ENCODE measurements around the gene PHACTR2.

Gene PHACTR2

DNA sequence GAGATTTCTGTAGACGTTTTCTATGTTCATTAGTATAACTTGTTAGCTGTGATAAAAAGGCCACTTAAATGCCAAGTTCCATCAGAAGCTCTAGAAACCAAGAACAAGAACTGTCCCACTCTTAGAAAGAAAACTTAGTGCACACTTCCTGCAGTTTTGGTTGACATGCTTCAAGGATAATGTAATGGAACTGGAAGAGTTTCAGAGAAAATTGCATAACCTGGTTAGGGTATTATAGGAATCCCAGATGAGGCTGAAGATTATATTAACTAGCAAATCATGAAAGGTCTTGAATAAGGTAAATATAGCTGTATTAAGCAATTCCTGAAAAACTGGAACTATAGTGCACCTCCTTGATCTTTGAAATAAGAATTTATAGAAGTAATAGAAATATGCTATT is 1.8 kb upstream of the PHACTR2 start:
- DNase-seq, result peak; percentile 32

DNA sequence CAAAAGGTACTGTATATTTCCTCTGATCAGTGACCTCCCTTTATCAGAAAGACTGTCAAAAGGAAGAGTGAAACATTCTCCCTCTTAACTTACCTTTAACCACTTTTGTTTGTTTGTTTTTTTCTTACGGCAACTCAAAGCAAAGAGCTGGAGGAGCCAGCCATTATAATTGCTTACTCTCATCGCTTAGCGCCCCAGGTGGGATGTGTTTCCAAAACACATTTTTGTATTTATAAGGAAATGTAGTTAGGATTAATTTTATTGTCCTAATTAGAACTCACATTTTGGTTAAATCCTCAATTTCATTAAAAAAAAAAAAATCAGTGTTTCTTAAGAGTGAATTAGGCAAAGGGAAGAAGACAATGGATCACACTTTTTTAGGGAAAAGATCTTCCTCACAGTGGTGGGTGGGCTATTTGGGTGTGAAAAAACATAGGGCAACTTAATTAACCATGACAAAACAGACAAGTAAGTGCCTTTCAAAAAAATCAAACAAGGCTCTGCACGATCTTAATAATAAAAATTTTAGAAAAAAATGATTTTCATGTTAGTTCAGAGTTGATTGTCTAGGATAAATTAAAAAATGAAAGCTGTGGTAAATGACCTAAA is 1.2 kb upstream of the PHACTR2 start:
- no peak for DNase-seq

DNA sequence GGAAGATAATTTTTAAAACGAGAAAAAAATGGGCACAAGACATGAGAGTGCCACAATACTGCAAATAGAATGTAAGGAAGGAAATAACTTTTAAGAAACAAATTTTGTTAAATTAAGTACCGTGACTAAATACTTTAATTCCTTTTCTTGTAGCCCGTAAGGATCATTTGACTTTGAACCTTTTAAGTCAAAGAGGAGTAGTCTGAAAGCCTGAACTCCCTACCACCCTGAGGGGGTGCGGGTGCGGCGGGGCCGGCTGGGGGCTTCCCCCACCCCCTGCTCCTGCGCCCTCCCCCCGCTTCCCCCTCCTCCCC is 231 bp upstream of the PHACTR2 start:
- no peak for DNase-seq

DNA sequence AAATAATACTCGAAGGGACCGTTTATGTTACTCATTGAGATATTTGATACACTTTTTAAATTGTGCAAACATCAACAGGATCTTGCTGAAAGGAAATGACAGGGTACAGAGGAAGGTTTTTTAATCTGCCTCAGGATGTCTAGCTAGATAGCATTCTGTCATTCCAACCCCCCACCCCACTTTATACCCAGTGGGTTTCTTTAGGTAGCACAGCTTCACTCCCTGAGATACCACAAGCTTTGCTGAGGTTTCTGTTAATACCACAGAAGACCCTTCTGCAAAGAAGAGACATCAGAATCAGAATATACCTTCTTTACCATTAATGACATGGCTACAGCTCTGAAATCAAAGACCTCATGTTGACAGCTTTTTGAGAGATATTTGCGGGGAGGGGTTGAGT is 1.3 kb downstream of the PHACTR2 start:
- peak; percentile 56 for DNase-seq

DNA sequence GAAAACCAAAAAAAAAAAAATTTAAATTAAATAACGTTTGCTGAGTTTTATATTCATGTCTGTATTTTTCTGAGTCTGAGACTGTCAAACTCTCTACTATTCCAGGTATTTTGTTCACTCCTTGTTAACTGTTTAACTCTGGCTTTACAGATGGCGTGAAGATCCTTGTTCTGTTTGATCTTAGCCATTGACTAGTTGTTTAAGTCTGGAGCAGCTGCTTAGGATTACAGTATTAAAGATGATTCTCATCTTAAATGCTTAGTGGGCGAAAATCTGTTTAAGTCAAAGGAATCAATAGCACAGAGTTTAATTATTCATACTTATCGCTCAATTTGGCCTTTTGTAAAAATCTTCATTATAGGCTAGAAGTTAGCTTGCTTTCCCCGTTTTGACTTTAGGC is 2.4 kb downstream of the PHACTR2 start:
- DNase-seq, result peak; percentile 58

DNA sequence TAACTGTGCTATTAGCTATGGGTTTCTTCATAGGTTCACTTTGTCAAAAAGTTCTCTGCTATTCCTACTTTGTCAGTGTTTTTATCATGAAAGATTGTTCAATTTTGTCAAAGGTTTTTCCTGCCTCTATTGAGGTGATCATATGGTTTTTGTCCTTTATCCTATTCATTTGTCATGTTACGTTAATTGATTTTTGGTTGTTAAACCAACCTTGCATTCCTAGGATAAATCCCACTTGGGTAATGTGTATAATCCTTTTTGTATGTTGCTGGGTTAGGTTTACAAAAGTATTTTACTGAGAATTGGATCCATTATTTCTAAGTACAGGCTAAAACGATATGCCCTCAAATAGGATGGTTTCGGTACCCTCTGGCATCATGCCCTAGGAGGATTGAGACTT is 5.0 kb downstream of the PHACTR2 start:
- DNase-seq, result no peak

DNA sequence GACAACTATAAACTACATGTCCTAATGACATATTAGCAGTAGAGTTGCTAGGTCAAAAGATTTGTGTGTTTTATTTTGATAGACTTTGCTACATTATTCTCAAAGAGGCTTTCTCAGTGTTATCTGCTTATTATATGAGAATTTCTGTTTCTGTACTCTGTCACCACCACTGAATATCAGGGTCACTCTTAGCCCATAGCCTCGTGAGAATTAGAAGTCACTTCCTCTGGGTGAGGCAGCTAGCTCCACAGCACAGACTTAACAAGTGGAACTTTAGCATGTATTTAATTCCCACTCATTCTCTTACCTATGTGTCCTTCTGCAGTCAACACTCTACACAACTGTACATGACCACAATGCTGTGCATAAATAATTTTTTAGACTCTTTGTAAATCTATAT is 6.7 kb downstream of the PHACTR2 start:
- peak; percentile 19 for DNase-seq

DNA sequence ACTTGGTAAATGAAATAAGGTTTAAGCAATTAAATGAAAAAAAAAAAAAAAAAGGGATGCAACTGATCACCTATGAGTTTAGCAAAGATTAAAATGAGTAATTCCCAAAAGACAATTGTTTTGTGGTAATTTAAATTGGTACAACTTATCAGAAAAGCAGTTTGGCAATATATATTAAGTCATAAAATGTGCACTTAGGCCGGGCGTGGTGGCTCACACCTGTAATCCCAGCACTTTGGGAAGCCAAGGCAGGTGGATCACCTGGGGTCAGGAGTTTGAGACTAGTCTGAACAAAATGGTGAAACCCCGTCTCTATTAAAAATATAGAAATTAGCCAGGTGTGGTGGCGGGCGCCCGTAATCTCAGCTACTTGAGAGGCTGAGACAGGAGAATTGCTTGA is 7.9 kb downstream of the PHACTR2 start:
- no peak for DNase-seq

DNA sequence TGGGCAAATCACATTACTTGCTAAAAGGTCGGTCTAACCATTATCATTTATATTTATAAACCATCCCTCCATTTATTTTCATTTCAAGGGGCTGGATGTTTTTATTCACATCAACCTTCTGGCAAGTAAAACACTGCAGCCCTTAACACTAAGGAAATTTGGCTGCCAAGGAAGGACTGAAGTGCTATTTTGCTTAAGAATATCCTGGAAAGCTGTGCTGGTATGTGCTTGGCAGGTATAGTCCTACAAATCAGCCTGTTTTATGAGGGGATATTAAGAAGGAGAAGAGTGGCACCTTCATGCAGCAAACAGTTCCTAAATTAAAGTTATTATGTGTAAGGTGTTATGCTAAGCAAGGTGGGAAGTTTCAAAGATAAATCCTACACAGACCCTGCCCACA is 9.8 kb downstream of the PHACTR2 start:
- DNase-seq, result no peak

DNA sequence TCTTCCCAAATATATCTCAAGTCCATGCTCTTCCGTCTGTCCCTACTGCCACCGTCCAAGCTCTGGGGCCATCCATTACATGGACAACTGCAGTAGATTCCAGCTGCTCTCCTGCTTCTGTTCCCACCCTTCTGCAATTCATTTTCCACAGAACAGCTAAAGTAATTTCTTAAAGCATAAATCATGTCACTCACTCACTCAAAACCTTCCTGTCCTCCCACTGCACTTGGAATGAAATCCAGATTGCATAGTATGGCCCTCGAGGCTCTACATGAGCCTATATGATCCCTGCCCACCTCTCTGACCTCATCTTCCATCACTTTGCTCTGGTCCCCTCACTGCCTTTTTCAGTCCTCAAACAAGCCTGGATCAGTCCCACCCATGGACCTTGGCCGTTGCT is 10.9 kb downstream of the PHACTR2 start:
- DNase-seq, result no peak

DNA sequence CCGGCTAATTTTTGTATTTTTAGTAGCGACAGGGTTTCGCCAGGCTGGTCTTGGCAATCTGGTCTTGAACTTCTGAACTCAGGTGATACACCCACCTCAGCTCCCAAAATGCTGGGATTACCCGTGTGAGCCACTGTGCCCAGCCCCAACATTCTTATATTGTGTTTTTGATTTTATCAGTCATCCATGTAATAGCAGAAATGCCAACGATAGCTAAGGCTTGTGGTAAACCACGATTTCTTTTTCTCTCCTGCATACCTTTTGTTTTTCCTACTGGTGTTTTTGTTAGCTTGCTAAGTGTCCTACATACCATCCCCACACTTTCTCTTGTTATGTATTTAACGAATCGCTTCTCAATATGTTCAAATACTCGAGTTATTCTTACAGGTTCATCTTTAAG is 12.1 kb downstream of the PHACTR2 start:
- DNase-seq, result no peak

DNA sequence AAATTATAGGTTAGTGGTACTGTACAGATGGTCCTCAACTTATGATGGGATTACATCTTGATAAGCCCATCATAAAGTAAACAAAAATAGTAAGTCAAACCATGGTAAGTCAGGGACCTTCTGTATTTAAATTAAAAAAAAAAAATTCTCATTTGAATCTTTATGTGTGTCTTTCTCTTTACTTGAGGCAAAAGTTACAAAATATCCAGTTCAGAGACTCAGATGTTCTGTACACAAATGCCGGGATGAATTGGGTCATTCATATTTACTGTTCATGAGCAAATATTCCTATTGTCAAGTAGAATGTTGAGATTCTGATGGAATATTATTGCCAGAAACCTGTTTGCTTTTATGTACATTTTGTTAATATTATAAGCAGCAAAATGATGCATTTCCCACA is 13.4 kb downstream of the PHACTR2 start:
- no peak for DNase-seq

DNA sequence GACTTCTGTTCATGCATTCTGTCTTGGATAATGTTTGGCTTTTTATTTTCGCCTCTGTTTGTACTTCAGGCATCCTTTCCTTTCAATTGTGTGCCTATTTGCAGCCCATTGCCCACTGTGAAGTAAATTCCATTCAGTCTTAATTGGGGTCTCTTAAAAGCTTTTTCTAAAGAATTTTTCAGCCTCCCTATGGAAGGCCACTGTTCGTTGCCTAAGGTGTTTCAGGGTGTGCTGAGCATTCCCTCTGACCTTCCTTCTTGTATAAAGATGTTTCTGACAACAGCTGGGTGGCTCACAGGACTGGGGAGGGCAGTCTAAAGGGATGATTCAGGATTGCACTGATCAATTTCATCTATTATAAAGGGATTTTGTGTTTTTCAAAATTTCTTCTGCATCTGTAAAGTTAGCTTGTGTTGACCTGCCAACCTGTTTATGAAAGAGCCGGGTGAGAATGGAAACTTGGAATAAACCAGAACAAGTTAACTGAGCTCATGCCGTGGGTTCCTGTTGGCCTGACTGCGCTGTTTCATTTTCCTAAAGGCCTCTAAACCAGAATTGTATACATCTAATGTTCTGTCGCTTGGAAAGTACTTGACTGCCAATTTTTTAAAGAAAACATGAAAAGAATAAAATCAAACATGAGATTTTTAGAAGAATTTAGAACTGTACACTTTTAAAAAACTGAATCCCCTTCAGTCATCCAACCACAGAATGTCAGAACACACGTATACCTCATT is 14.3 kb downstream of the PHACTR2 start:
- DNase-seq, result no peak

DNA sequence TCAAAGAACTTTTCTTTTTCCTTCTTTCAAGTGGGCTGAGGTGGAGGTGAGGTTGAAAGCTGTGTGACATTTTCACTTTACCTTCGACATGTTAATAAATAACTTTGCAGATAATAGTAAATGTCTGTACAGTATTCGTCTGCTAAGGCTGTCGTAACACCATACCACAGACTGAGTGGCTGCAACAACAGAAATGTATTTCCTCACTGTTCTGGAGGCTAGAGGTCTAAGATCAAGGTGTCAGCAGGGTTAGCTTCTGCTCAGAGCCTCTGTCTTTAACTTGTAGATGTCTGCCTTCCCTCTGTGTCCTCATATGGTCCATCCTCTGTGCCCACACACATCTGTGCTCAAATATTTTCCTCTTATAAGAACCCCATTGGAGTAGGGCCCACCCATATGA is 14.9 kb downstream of the PHACTR2 start:
- no peak for DNase-seq

DNA sequence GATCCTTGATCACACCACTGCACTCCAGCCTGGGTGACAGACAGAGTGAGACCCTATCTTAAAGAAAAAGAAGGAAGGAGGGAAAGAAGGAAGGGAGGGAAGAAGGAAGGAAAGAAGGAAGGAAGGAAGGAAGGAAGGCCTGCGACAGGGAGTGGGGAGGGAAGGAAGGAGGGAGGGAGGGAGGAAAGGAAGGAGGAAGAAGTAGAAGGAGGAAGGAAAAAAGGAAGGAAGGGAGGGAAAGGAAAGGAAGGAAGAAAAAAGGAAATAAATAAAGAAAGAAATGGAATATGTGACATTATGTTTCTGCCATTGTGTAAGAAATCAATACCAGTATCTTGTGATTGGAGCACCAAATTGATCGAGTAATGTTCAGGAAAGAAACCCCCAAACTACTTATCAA is 16.2 kb downstream of the PHACTR2 start:
- DNase-seq, result no peak

DNA sequence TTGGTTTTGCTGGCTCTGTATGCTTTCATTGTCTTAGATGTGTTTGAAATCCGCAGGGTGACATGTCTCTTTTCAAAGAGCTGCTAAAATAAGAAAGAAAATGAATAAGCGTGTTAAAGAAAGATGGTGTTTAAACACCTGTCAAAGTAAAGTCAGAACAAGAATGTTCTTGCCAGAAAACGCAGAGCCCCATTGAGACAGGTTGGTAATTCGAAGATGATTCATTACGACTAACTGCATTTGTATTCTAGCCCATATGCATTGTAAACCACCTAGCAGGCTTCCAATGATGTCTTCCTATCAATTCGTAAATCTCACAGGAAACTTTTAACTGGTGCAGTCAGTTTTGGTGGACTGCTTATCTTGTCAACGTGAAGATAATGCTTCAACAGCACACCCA is 16.8 kb downstream of the PHACTR2 start:
- no peak for DNase-seq

DNA sequence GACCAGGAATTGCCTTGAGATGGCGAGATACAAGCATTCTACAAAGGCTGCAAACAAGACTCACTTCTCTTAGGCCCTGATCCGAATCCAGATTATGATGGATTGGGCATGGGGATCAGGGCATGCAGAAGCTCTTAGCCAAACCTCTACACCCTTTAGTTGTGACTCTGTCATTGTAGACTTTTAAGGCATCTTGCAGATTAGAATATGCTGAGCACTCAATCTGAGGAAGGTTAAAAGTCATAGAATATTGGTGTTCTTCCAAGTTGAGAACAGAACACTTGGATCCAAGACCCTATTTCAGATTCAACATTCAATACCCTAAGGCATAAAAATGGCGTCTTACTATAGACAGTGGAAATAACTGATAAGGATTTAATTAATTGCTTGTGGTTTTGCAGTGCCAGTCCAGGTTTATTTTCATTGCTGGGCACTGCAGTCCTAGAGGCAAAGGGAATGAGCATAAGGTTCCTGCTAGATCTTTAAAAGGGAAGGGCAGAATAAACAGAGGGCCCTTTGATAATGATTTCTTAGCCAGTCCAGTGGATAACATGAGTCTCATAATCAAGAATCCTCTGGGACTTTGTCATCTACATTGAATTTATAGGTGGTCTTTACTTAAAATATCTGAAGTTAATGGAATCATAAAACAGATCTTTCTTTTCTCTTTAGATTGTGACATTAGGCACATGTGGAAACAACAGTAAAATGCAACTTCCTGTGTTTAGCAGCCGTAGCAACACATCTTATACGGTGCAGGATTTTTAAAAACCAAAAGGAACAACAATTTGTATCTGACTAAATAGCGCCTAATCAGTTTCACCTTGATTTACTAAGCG is 17.6 kb downstream of the PHACTR2 start:
- DNase-seq, result no peak

DNA sequence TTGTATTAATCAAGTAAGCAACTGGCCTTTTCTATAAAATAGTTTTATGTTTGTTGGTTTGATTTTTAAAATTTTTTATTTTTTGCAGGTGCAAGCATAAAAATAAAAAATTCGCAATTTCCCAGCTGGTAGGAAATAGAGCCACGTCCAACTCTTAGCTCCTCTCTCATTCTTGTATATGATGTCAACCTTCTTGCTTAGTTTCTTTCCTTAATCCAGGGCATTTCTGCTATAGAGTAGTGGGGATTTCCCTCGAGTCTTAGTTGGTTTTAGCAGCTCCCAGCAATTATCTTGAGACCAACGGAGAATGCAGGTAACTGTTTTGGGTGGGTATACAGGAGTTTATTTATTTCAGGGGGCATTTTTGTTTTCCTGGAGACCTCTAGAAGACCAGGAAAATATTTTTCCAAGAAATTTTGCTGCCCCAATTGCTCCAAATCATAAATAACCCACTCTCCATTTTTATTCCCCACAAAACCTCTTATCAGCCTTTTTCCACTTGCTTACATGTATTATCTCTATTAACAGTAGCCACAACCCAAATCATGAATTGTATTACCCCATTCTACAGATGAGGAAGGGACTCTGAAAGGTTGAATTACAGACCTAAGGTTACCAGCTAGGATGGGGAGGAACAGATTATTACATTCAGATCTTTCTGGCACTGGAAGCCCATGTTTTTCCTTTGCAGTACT is 18.4 kb downstream of the PHACTR2 start:
- DNase-seq, result peak; percentile 19

DNA sequence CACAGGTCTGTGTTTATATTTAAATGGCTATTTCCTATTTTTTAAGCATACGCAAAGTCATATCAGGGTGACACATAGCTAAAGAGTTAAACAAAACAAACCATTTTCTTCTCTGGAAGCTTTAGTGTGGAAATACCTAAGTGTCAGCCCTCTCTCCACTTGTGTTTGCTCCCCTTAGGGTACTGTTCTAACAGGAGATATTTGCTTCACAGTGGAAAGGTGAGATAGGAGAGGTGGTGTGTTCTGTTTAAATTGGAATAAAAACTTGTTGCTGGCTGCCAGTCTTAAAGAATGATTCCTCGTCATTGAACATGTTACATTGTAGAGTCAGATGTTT is 18.9 kb downstream of the PHACTR2 start:
- no peak for DNase-seq

DNA sequence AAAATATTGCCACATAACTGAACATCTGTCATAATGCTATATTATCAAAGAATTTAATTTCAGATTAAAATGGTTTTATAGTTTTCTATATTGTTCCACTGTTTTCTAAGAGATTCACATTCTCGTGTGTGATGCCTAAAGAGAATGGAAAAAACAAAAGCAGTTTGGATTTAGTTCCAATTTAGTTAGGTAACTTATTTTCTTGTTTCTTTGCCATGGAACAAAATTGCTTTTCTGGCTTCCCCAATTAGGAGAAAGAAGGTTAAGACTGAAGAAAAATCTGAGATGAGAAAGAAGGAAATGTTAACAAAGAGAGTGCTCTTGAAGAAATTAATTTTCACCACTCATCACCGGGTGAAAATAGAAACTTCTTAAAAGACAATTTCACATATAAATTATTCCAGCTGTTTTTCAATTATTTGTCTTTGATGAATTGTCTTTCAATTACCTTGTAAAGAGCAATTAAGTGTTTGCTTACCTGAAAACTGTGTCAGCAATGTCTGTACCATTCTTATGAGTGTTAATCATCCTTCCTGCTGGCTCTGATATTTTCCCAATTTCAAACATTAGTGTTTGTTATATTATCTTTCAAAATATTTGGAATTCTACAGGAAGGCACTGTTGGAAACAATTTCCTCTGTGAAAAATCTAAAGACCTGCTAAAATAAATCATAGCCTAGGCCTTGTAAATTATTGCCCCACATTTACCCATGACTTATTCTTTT is 19.5 kb downstream of the PHACTR2 start:
- DNase-seq, result no peak

DNA sequence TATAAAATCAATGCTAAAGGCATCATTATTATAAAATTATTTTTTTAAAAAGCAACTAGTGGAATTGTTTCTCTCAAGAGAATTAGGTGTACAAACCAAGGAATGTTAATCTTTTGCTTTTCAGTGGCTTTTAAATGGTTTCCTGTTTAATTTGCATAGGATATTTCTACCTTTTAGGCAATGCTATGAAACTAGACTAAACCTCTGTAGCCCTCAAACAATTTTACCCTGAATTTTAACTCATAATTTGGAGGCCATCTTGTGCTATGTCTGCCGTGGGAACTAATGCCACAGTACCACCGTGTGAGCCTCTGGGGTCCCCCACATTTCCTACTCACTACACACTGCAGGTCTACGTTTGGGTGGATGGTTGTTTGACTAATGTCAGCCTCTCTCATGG is 20.6 kb downstream of the PHACTR2 start:
- DNase-seq, result no peak

DNA sequence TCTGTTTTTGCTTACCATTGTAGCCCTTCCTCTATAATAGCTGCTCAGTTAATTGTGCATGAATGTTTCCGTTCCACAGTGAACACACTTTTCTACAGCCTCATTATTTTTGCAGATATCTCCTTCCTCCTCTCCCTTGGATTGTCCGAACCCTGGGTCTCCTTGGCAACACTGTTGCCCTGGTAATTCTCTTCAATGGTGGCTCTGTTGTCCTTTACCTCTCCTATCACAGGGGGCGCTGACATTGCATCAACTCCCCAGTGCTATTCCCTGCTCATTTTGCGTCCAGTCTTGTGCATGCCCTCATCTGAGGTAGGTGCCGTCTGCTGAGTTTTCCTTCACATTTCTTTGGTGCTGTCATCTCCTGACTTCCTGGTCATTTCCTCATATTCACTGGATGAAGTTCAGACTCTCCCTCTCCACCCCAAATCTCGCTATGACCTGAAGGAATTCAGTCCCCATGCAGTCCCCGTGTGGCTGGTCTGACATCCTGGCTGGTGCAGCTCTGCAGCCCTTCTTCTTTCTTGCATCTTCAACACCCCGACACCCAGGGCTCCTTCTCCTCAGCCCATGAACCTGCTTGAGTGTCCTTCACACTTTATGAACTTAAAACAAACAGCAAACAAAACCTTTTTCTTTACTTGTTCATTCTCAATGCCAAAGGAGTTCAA is 21.1 kb downstream of the PHACTR2 start:
- DNase-seq, result no peak

DNA sequence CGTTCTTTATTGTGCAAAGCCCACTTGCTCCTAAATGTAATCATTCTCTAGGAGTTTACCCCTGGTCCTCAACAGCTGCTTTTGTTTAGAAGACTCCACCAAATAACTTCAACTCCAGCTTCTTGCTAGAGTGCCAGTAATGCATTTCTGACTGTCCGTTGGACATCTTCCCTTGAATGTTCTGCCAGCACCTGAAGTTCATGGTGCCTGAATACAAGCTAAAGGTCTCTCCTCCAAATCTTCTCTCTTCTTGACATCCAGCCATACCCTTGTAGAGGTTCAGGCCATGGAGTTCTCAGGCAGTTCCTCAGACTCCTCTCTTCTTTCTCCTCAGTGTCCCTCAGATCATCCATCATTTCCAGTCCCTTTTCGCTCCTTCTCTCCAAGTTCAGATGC is 21.7 kb downstream of the PHACTR2 start:
- no peak for DNase-seq

Measured in OCI-M1 (cell line).